Nephron (organoid): ENCODE measurements around the gene SPATA16.

Experiments used
- H3K27ac Mint-ChIP-seq, 3 experiments: 2 replicates each; pipeline ENCODE4 v1.8.0; 2020; ENCODE audit warnings: mixed read lengths in 3 of 3, mild to moderate bottlenecking in 2 of 3, moderate library complexity in 1 of 3
- H3K27me3 Mint-ChIP-seq: 2 replicates; pipeline ENCODE4 v1.8.0; 2021; ENCODE audit warnings: low read depth, mild to moderate bottlenecking, moderate library complexity, mixed read lengths
- H3K36me3 Mint-ChIP-seq: 2 replicates; pipeline ENCODE4 v1.8.0; 2020; ENCODE audit warnings: low read depth, mixed read lengths
- H3K4me1 Mint-ChIP-seq: 2 replicates; pipeline ENCODE4 v1.8.0; 2020; ENCODE audit warnings: mixed read lengths
- H3K4me3 Mint-ChIP-seq, 3 experiments: 2 replicates each; pipeline ENCODE4 v1.8.0; 2020; ENCODE audit warnings: mild to moderate bottlenecking in 3 of 3, mixed read lengths in 3 of 3, moderate library complexity in 2 of 3
- H3K9me3 Mint-ChIP-seq: 2 replicates; pipeline ENCODE4 v1.8.0; 2020; ENCODE audit warnings: mixed read lengths
- CTCF ChIP-seq, 3 experiments: fragments of 200-600 bp; sonication (generic); IDR thresholded peaks; one replicate each; pipeline ENCODE4 v1.5.0; 2021; ENCODE audit warnings: antibody characterized with exemption in 3 of 3; ENCODE audit not compliant: unreplicated experiment in 3 of 3

SPATA16 gene

GRCh38 chr3:173038484-173038871, 102.6 kb downstream of the SPATA16 start:
- Mint-ChIP-seq H3K27me3 (no peaks in the 10 kb centered on the region), H3K4me3 (no peak overlapping the region), H3K9me3 (no peaks in the 10 kb centered on the region), H3K4me1 (no peaks in the 10 kb centered on the region), H3K36me3 (no peaks in the 10 kb centered on the region), H3K27ac (no peak overlapping the region)
- no peak for TF ChIP-seq CTCF (IDR thresholded peaks at IDR 0.05; ENCODE audit: unreplicated experiment in 3 of 3)

GRCh38 chr3:173037840-173038483, 103.1 kb downstream of the SPATA16 start:
- no peaks in the 10 kb centered on the region for H3K36me3 Mint-ChIP-seq
- no peak overlapping the region for H3K27ac Mint-ChIP-seq
- no peaks in the 10 kb centered on the region for H3K27me3 Mint-ChIP-seq
- no peak overlapping the region for H3K4me3 Mint-ChIP-seq
- no peaks in the 10 kb centered on the region for H3K4me1 Mint-ChIP-seq
- H3K9me3 Mint-ChIP-seq = no peaks in the 10 kb centered on the region
- TF ChIP-seq CTCF (IDR thresholded peaks at IDR 0.05; ENCODE audit: unreplicated experiment in 3 of 3) = no peak

- Mint-ChIP-seq H3K27me3 (no peaks in the 10 kb centered on the region), H3K4me1 (no peaks in the 10 kb centered on the region), H3K36me3 (no peaks in the 10 kb centered on the region), H3K4me3 (no peak overlapping the region), H3K9me3 (no peaks in the 10 kb centered on the region), H3K27ac (no peak overlapping the region)
- TF ChIP-seq CTCF (IDR thresholded peaks at IDR 0.05; ENCODE audit: unreplicated experiment in 3 of 3) = no peak
Measured at GRCh38 chr3:173030273-173030672, 110.8 kb downstream of the SPATA16 start.

- no peaks in the 10 kb centered on the region for H3K9me3 Mint-ChIP-seq
- no peaks in the 10 kb centered on the region for H3K4me1 Mint-ChIP-seq
- TF ChIP-seq CTCF (IDR thresholded peaks at IDR 0.05; ENCODE audit: unreplicated experiment in 3 of 3) = no peak
- no peak overlapping the region for H3K27ac Mint-ChIP-seq
- no peaks in the 10 kb centered on the region for H3K27me3 Mint-ChIP-seq
- no peak overlapping the region for H3K4me3 Mint-ChIP-seq
- no peaks in the 10 kb centered on the region for H3K36me3 Mint-ChIP-seq
Measured at GRCh38 chr3:173028351-173028750, 112.7 kb downstream of the SPATA16 start.

- TF ChIP-seq CTCF (IDR thresholded peaks at IDR 0.05; ENCODE audit: unreplicated experiment in 3 of 3) = no peak
- Mint-ChIP-seq H3K36me3 (no peaks in the 10 kb centered on the region), H3K27me3 (no peaks in the 10 kb centered on the region), H3K4me3 (no peak overlapping the region), H3K27ac (no peak overlapping the region), H3K9me3 (no peaks in the 10 kb centered on the region), H3K4me1 (no peaks in the 10 kb centered on the region)
Measured at GRCh38 chr3:173027429-173027828, 113.6 kb downstream of the SPATA16 start.

GRCh38 chr3:173025941-173026340, 115.1 kb downstream of the SPATA16 start:
- Mint-ChIP-seq H3K27me3 (no peaks in the 10 kb centered on the region), H3K36me3 (no peaks in the 10 kb centered on the region), H3K4me1 (no peaks in the 10 kb centered on the region), H3K9me3 (no peaks in the 10 kb centered on the region), H3K4me3 (no peak overlapping the region), H3K27ac (no peak overlapping the region)
- no peak for TF ChIP-seq CTCF (IDR thresholded peaks at IDR 0.05; ENCODE audit: unreplicated experiment in 3 of 3)
